HCEC 1CT (cell line): ENCODE measurements around the gene DESI1.
"Not testable (repeated sequence)": the region's sequence is repeated elsewhere in the genome, so short reads cannot be mapped to it uniquely, and the experiment has no call there.

Experiments
- DNase-seq: peaks from one replicate; pipeline ENCODE4 v3.0.0-alpha.2; 2017

Gene DESI1

DNA sequence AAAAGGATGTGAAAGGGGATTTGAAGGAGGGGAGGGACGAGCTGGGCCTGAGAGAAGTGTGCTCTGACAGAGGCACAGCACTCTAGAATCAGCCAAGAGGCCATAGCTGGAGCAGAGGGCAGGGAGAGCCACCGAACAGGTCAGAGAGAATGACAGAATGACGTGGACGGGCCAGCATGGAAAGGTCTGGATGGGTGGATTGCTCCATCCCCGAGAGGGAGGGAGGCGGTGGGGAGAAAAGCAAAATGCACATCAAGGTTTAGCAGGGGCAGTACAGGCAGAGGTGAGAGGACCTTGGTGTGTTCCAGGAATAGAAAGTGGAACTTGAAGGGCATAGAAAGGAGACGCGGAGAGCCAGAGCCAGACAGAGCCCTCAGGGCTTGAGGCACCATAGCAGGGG lies 38.1 kb downstream of the DESI1 start:
- DNase-seq, result no peak

DNA sequence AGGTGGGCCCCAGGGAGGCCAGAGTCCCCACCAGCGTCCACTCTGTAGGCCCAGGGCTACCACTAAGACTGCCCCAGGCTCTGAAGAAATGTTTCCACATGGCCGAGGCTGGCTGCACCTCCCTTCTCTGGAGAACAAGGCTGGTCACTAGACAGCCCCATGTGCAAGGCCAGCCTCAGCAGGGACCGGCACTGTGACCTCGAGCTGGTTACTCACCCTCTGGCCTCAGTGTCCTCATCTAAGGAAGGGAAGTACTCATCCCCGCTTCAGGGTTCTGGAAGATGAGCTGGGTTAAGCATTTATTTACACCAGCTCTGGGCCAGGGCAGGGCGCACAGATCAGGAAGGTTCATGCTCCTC lies 40.9 kb downstream of the DESI1 start:
- no peak for DNase-seq

DNA sequence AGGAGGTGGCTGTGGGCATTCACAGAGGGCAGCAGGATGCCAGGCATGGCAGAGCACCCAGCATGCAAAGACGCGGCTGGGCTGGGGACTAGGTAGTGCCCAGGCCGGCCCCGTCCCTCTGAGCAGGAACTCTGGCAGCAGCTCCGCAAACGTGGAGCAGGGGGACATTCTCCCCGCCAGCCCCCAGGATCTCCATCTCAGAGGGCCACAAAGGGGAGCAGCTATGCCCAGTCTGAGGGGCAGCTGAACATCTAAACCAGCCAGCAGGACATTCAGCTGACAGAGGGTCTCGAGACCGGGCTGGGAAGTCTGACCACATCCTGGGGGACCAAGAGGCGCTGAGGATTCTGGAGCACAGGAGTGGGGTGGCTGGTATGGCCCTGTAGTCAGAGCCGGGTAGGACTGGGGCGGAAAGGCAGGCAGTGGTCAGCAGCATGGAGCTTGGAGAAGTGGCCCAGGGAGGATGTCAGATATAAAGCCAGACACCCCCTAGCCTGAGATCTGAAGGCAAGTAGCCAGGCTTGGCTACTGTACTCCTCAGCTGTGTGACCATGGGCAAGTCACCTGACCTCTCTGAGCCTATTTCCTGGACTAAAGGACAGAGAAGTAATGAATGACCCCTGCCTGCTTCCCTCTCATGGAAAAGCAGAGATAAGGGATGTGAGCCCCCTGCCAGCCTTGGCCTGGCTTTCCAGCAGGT lies 41.4 kb downstream of the DESI1 start:
- DNase-seq, result no peak

GRCh38 chr22:41578818-41579217 lies 42.0 kb downstream of the DESI1 start:
- no peak for DNase-seq

GRCh38 chr22:41578114-41578513 lies 42.7 kb downstream of the DESI1 start:
- no peak for DNase-seq

- peak; percentile 46 for DNase-seq
Observed at GRCh38 chr22:41576877-41577276, 44.0 kb downstream of the DESI1 start.

DNA sequence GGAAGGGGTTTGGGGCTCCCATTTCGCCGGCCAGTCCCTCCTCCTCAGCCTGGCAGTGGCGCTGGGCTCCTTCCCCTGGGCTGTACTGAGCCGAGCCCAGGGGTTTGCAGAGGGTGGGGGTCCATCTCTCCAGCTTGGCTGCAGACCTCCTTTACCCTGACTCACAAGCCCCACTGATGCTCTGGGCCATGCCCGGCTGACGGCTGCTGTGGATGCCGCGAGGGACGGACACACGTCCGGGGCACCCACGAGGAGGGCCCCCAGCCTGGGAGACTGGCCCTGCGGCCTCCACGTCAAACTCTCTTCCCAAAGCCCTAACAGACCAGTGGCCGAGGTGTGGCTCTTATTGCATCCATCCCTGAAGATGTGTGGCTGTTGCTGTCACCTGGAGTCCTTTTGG lies 45.3 kb downstream of the DESI1 start:
- no peak for DNase-seq

GRCh38 chr22:41574847-41575381 lies 45.9 kb downstream of the DESI1 start:
- DNase-seq, result no peak

GRCh38 chr22:41573677-41574076 lies 47.2 kb downstream of the DESI1 start:
- no peak for DNase-seq

DNA sequence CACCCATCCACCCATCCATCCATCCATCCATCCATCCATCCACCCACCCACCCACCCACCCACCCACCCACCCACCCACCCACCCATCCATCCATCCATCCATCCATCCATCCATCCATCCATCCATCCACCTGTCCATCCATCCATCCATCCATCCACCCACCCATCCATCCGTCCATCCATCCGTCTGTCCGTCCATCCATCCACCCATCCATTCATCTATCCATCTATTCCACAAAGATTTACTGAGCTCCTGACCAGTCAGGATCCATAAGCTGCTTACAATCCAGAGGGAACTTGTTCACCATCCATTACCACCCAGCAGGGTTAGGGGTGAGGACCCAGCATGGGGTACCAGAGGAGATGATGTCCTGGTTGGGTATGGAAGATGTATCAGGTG lies 48.5 kb downstream of the DESI1 start:
- DNase-seq, result not testable (repeated sequence)

- DNase-seq, result no peak
Observed at GRCh38 chr22:41571786-41572185, 49.1 kb downstream of the DESI1 start.

GRCh38 chr22:41570221-41570620 lies 50.6 kb downstream of the DESI1 start:
- no peak for DNase-seq

GRCh38 chr22:41568811-41569210 lies 52.0 kb downstream of the DESI1 start:
- no peak for DNase-seq

GRCh38 chr22:41567512-41567768 lies 53.4 kb downstream of the DESI1 start:
- DNase-seq, result no peak

DNA sequence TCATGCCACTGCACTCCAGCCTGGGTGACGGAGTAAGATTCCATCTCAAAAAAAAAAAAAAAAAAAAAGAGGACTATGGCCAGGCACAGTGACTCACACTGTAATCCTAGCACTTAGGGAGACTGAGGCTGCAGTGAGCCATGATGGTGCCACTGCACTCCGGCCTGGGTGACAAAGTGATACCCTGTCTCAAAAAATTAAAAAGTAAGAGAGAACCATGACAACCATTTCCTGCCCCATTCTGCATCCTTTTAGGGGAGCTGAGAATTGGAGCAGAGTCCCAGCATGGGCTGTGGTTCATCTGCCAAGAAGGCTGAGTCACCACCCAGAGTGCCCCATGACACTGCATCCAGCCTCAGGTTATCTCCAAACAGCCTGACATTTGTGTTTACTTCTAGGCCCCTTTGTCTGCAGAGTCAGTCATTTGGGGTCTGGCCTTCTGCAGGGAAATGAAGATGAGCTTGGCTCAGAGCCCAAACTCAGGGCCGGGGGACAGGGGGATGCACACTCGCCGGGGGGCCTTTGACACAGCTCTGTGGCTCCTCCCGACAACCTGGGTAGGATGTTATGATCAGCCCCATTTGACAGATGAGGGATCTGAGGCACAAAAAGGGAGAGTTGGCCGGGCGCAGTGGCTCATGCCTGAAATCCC lies 55.3 kb downstream of the DESI1 start:
- DNase-seq, result peak; percentile 78

DNA sequence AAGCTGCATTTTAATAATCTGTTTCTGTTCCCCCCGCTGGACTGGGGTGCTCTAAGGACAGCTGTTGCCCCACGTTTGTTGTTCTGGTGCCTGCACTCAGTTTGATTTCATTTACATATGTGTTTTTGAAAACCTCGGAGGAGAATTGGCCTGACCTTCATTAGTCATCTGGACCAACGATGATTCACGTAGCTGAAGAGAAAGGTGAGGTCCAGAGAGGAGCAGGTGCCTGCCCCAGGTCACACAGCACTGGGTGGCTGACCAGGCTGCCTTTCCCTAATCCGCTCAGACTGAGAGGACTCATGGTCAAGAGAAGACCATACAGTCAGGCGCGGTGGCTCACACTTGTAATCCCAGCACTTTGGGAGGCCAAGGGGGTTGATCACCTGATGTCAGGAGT lies 56.3 kb downstream of the DESI1 start:
- DNase-seq, result peak; percentile 65

DNA sequence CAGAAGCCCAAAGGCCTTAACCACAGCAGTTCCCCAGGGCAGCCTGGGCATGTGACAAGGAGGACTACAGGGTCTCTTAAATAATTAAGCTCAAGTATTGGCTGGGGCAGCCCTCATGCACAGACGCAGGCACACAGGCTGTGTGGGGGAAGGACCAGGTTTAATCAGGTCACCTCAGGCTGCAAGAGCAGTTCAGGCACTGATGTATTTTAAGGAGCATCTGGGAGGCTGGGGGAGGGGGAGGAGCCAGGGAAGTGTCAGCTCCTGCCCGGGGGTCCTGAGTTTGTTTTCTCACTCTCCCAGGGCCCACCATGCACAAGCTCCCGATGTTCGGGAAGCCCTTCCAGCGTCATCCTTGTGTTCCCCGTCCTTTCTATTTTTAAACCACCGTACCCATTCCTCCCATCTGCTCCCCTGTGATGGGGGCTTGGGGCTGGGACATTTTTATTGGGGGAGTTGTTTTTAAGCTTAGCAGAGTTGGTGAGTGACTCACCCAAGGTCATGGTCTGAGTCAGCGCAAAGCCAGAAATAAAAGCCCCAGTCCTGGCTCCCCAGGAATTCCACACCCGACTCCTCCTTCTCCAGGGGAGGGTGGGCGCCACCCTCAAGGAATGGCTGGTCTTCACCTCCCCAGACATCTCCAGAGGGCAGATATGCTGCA lies 57.7 kb downstream of the DESI1 start:
- peak; percentile 80 for DNase-seq

- no peak for DNase-seq
Observed at GRCh38 chr22:41562461-41562860, 58.4 kb downstream of the DESI1 start.

DNA sequence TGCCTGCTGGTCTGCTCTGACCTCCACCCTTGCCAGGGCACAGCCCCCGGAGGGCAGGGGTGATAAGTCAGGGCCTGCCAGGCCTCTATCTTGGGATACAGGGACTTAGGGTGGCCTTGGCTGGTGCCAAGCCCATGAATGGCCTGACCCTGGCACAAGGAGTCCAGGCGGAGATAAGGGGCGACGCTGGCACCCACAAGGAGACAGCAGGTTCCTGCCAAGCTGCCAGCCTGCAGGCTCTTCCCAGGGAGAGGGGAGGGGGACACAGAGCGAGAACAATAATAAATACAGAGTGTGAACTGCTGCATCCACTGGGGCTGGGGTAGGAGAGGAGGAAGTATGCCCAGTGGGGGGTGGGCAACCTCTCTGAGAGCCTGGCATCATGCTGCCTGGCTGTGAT lies 59.1 kb downstream of the DESI1 start:
- no peak for DNase-seq

GRCh38 chr22:41561335-41561734 lies 59.5 kb downstream of the DESI1 start:
- no peak for DNase-seq

DNA sequence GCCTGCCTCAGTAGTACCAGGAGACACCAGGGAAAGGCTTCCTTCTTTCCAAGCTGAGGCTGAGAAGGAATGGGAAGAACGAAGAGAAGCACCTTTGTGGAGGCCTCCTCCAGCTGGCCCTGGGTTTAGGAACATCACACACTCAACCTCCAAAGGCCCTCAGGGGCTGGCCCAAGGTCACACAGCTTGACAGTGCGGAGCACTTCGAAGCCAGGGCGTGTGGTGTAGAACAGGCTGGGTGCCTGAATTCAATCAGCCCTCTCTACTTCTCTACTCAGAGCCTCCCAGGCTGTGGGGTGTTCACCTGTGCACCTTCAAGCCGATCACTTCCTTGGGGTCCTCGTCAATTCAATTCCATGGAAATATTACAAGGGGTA lies 60.8 kb downstream of the DESI1 start:
- DNase-seq, result no peak

DNA sequence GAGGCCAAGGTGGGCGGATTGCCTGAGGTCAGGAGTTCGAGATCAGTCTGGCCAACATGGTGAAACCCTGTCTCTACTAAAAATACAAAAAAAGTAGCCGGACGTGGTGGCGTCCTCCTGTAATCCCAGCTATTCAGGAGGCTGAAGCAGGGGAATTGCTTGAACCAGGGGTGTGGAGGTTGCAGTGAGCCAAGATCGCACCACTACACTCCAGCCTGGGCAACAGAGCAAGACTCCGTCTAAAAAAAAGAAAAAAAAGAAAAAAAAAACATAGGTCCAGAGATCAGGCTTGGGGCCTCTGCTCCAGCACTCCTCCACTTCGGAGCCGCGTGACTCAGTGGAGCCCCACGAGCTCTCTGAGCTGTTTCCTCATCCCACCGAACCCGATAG lies 62.6 kb downstream of the DESI1 start:
- DNase-seq, result not testable (repeated sequence)

GRCh38 chr22:41557401-41558240 lies 63.2 kb downstream of the DESI1 start:
- DNase-seq, result peak; percentile 85

DNA sequence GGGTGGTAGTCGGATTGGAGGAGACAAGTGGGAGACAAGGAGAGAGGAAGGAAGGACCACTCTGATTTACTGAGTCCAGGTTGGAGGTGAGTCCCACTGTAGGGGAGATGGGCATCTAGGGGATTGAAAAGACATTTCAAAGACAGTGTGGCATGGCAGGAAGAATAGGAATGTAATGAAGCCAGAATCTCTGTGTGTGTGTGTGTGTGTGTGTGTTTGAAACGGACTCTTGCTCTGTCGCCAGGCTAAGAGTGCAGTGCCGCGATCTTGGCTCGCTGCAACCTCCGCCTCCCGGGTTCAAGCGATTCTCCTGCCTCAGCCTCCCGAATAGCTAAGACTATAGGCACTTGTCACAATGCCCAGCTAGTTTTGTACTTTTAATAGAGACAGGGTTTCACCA lies 64.3 kb downstream of the DESI1 start:
- no peak for DNase-seq
